GM19468 (cell line): ENCODE measurements around the gene ARHGAP23.

ENCODE experiments used
- ATAC-seq: cut with Tn5 transposase; IDR thresholded peaks from one replicate; pipeline ENCODE4 v1.9.1; 2021; ENCODE audit warnings: mild to moderate bottlenecking, moderate library complexity, moderate number of reproducible peaks; ENCODE audit not compliant: unreplicated experiment; ENCODE audit errors: extremely low read depth

Gene ARHGAP23

GRCh38 chr17:38542286-38542685, 114.0 kb downstream of the ARHGAP23 start:
- no peak for ATAC-seq

GRCh38 chr17:38543403-38544174, 115.3 kb downstream of the ARHGAP23 start:
- no peak for ATAC-seq

GRCh38 chr17:38544175-38544838, 116.0 kb downstream of the ARHGAP23 start:
- ATAC-seq: no peak

GRCh38 chr17:38544839-38545209, 116.6 kb downstream of the ARHGAP23 start:
- no peak for ATAC-seq

- ATAC-seq: no peak
These were observed 117.4 kb downstream of the ARHGAP23 start for GRCh38 chr17:38545531-38546225.

- no peak for ATAC-seq
These were observed 118.1 kb downstream of the ARHGAP23 start for GRCh38 chr17:38546396-38546795.

GRCh38 chr17:38547444-38547843, 119.2 kb downstream of the ARHGAP23 start:
- no peak for ATAC-seq

GRCh38 chr17:38549285-38549684, 121.0 kb downstream of the ARHGAP23 start:
- no peak for ATAC-seq

- no peak for ATAC-seq
These were observed 122.4 kb downstream of the ARHGAP23 start for GRCh38 chr17:38550661-38551060.

GRCh38 chr17:38551121-38551520, 122.9 kb downstream of the ARHGAP23 start:
- ATAC-seq: no peak

- no peak for ATAC-seq
These were observed 124.1 kb downstream of the ARHGAP23 start for GRCh38 chr17:38552343-38552742.

- no peak for ATAC-seq
These were observed 126.4 kb downstream of the ARHGAP23 start for GRCh38 chr17:38554430-38555350.

GRCh38 chr17:38556239-38556638, 128.0 kb downstream of the ARHGAP23 start:
- no peak for ATAC-seq

GRCh38 chr17:38557396-38557795, 129.1 kb downstream of the ARHGAP23 start:
- ATAC-seq: no peak

- ATAC-seq: peak; percentile 66
These were observed 129.8 kb downstream of the ARHGAP23 start for GRCh38 chr17:38557836-38558727.

- ATAC-seq: no peak
These were observed 130.4 kb downstream of the ARHGAP23 start for GRCh38 chr17:38558728-38559050.

- ATAC-seq: no peak
These were observed 131.0 kb downstream of the ARHGAP23 start for GRCh38 chr17:38559051-38559879.

GRCh38 chr17:38559880-38560230, 131.6 kb downstream of the ARHGAP23 start:
- ATAC-seq: no peak
